ENCODE results near the gene ESPN. TPM values are rescaled to one million over a fixed set of nuclear protein-coding genes. Genes with fewer than 3 reads are reported as not detected.

The ESPN gene
- total RNA-seq, 3 donors from 2014 or later (not counting 1 experiment from before 2014, with no cell fraction given), result 1.1 to 2.0 (median 1.7) TPM

GRCh38 chr1:6423321-6423999 lies 1.1 kb upstream of the ESPN start:
- 7% methylated on average over 24 of the region's 24 CpGs for WGBS (ENCODE audit: insufficient coverage)
- Mint-ChIP-seq H3K36me3 (no peaks in the 10 kb centered on the region), H3K27ac (no peak overlapping the region), H3K9me3 (no peaks in the 10 kb centered on the region), H3K4me1 (peaks cover 0 to 8% of the 10 kb centered on the region in 2 donors), H3K4me3 (no peak overlapping the region), H3K27me3 (ENCODE audit: low read depth in 2 of 2) (peaks cover 16 to 40% of the 10 kb centered on the region in 2 donors)
- Histone ChIP-seq H3K9me3 (ENCODE audit: control insufficient read depth, insufficient read depth, low read length) (no peaks in the 10 kb centered on the region), H3K27me3 (ENCODE audit: control insufficient read depth, insufficient read depth, low read length) (peaks cover 43% of the 10 kb centered on the region), H3K4me3 (ENCODE audit: low read length) (no peak overlapping the region), H3K36me3 (ENCODE audit: control insufficient read depth, insufficient read depth, low read length) (no peaks in the 10 kb centered on the region), H3K27ac (ENCODE audit: low read length) (no peak overlapping the region), H3K4me1 (ENCODE audit: control insufficient read depth, insufficient read depth, low read length) (peaks cover 32% of the 10 kb centered on the region)
- peak; percentile 70 for TF ChIP-seq CTCF (IDR thresholded peaks at IDR 0.05)
- peak; percentile 52 to 72 (median 69) for ATAC-seq
- DNase-seq, result peak; percentile 41 to 84
- intact Hi-C loops (cut with micrococcal nuclease), result no loop called here

- intact Hi-C loops (cut with micrococcal nuclease), result no loop called here
- peak overlapping the region; percentile 73 for H3K4me3 Mint-ChIP-seq
- H3K4me1 Mint-ChIP-seq, result peaks cover 0 to 8% of the 10 kb centered on the region in 2 donors
- Histone ChIP-seq H3K36me3 (ENCODE audit: control insufficient read depth, insufficient read depth, low read length) (no peaks in the 10 kb centered on the region), H3K9me3 (ENCODE audit: control insufficient read depth, insufficient read depth, low read length) (no peaks in the 10 kb centered on the region), H3K27ac (ENCODE audit: low read length) (no peak overlapping the region), H3K27me3 (ENCODE audit: control insufficient read depth, insufficient read depth, low read length) (peaks cover 41% of the 10 kb centered on the region), H3K4me3 (ENCODE audit: low read length) (no peak overlapping the region), H3K4me1 (ENCODE audit: control insufficient read depth, insufficient read depth, low read length) (peaks cover 32% of the 10 kb centered on the region)
- ATAC-seq (no peak), DNase-seq (no peak)
- H3K27me3 Mint-ChIP-seq (ENCODE audit: low read depth in 2 of 2), result peaks cover 16 to 40% of the 10 kb centered on the region in 2 donors
- no peaks in the 10 kb centered on the region for H3K9me3 Mint-ChIP-seq
- 13% methylated on average over 35 of the region's 35 CpGs for WGBS (ENCODE audit: insufficient coverage)
- TF ChIP-seq CTCF (IDR thresholded peaks at IDR 0.05), result no peak
- no peaks in the 10 kb centered on the region for H3K36me3 Mint-ChIP-seq
- H3K27ac Mint-ChIP-seq, result no peak overlapping the region
Measured at GRCh38 chr1:6424000-6424565, 493 bp upstream of the ESPN start.

GRCh38 chr1:6425658-6426057 lies 1.1 kb downstream of the ESPN start:
- H3K9me3 ChIP-seq (ENCODE audit: control insufficient read depth, insufficient read depth, low read length), result no peaks in the 10 kb centered on the region
- no peaks in the 10 kb centered on the region for H3K9me3 Mint-ChIP-seq
- H3K4me1 Mint-ChIP-seq, result peaks cover 0 to 8% of the 10 kb centered on the region in 2 donors
- H3K27me3 Mint-ChIP-seq (ENCODE audit: low read depth in 2 of 2), result peaks cover 16 to 41% of the 10 kb centered on the region in 2 donors
- peaks cover 24% of the 10 kb centered on the region for H3K4me1 ChIP-seq (ENCODE audit: control insufficient read depth, insufficient read depth, low read length)
- H3K4me3 ChIP-seq (ENCODE audit: low read length), result no peak overlapping the region
- DNase-seq (no peak), ATAC-seq (no peak)
- TF ChIP-seq CTCF (IDR thresholded peaks at IDR 0.05), result no peak
- H3K36me3 Mint-ChIP-seq, result no peaks in the 10 kb centered on the region
- no peaks in the 10 kb centered on the region for H3K36me3 ChIP-seq (ENCODE audit: control insufficient read depth, insufficient read depth, low read length)
- H3K27me3 ChIP-seq (ENCODE audit: control insufficient read depth, insufficient read depth, low read length), result peaks cover 36% of the 10 kb centered on the region
- intact Hi-C loops (cut with micrococcal nuclease), result no loop called here
- no peak overlapping the region for H3K27ac ChIP-seq (ENCODE audit: low read length)
- H3K27ac Mint-ChIP-seq, result no peak overlapping the region
- WGBS (ENCODE audit: insufficient coverage), result 88% methylated on average over 6 of the region's 6 CpGs
- no peak overlapping the region for H3K4me3 Mint-ChIP-seq
